ENCODE data around the gene ITGA2B.
A peak's percentile ranks its signal among the peaks of the same experiment; 100 is the strongest.

Gene ITGA2B

DNA sequence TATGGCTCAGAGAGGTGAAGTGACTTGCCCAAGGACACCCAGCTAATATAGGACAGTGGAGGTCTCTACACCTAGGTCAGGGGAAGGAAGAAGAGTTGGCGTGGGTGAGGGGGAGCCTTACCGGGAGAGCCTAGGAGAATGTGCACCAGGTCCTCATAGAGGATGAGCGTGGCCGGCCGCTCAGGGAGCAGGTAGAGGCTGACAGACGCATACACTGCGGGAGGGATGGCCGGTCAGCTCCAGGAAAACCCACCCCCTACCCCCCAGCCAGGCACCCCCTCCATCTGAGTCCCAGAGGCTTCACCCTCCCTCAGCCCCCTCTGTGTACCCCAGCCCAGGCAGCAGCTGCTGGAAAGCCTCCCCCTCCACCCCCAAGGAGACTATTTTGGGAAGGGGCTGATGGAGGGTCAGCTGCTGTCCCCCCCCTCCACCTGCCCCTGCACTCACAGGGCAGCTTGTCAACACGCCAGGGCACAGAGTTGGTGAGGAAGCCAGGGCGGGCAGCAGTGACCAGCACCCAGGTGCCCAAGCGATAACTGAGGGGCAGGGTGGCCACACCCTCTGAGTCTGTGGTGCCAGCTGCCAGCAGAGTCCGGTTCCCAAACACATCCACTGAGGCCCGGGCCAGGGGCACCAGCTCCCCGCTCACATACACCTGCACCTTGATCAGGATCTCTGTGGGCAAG lies 29.8 kb downstream of the ITGA2B start:
- Histone ChIP-seq H3K9me3 (ENCODE audit: control insufficient read depth, low read length) (no peaks in the 10 kb centered on the region), H3K27ac (ENCODE audit: low read depth, low read length, severe bottlenecking) (no peak overlapping the region), H3K36me3 (ENCODE audit: control insufficient read depth, insufficient read depth, low read length) (peaks cover 20% of the 10 kb centered on the region), H3K4me3 (ENCODE audit: extremely low read depth, insufficient read depth, low read length, poor library complexity, severe bottlenecking) (no peak overlapping the region), H3K4me1 (ENCODE audit: control insufficient read depth, insufficient read depth, low read length, poor library complexity, severe bottlenecking) (peaks cover 18% of the 10 kb centered on the region)
- WGBS, 2 experiments (ENCODE audit: insufficient coverage in 2 of 2): 91 to 100% methylated on average over 6 of the region's 14 CpGs

DNA sequence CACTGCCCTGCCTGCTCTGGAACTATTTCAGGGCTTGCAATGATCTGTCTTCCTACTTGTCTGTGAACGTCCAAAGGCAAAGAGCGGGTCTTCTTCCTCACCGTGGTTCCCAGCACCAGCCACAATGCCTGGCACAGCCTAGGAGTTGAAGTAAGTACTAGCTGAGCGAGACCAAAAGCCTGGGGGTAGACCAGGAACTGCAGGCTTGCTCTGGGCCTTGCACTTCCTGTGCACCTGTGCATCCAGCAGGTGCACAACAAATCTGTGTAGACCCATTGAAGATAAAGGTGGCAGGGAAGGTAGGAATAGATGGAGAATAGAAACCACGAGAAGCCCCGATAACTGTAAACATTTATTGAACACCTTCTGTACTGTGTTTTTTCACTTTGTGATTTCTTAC lies 30.4 kb downstream of the ITGA2B start:
- Histone ChIP-seq H3K27ac (ENCODE audit: low read depth, low read length, severe bottlenecking) (no peak overlapping the region), H3K4me1 (ENCODE audit: control insufficient read depth, insufficient read depth, low read length, poor library complexity, severe bottlenecking) (peaks cover 18% of the 10 kb centered on the region), H3K9me3 (ENCODE audit: control insufficient read depth, low read length) (no peaks in the 10 kb centered on the region), H3K4me3 (ENCODE audit: extremely low read depth, insufficient read depth, low read length, poor library complexity, severe bottlenecking) (no peak overlapping the region), H3K36me3 (ENCODE audit: control insufficient read depth, insufficient read depth, low read length) (peaks cover 20% of the 10 kb centered on the region)
- 93 to 96% methylated on average over 5 to 6 of the region's 6 CpGs for WGBS, 2 experiments (ENCODE audit: insufficient coverage in 2 of 2)

GRCh38 chr17:44358066-44358465 lies 31.4 kb downstream of the ITGA2B start:
- H3K36me3 ChIP-seq (ENCODE audit: control insufficient read depth, insufficient read depth, low read length): peaks cover 22% of the 10 kb centered on the region
- H3K27ac ChIP-seq (ENCODE audit: low read depth, low read length, severe bottlenecking): no peak overlapping the region
- 93 to 96% methylated on average over 9 of the region's 9 CpGs for WGBS, 2 experiments (ENCODE audit: insufficient coverage in 2 of 2)
- H3K4me3 ChIP-seq (ENCODE audit: extremely low read depth, insufficient read depth, low read length, poor library complexity, severe bottlenecking): no peak overlapping the region
- H3K9me3 ChIP-seq (ENCODE audit: control insufficient read depth, low read length): no peaks in the 10 kb centered on the region
- peaks cover 18% of the 10 kb centered on the region for H3K4me1 ChIP-seq (ENCODE audit: control insufficient read depth, insufficient read depth, low read length, poor library complexity, severe bottlenecking)

DNA sequence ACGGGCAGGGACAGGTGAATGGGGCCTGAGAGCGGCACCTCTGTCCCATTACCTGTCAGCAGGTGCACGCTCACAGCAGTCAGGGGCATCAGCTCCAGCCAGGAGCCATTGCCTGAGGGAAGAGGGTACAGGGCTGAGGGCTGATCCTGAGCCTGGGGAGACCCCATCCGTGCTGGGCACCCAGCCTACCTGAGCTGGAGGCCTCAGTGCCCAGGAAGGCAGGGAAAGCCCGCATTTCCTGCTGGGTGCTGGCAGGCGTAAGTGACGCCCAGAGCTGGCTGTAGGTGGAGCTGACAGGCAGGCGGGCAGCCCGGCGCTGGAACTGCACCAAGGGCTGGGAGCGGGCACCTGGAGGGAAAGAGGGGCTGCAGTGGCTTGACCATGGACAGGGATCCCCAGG lies 33.2 kb downstream of the ITGA2B start:
- WGBS, 2 experiments (ENCODE audit: insufficient coverage in 2 of 2): 93 to 98% methylated on average over 9 to 11 of the region's 11 CpGs
- Histone ChIP-seq H3K4me1 (ENCODE audit: control insufficient read depth, insufficient read depth, low read length, poor library complexity, severe bottlenecking) (peaks cover 6% of the 10 kb centered on the region), H3K4me3 (ENCODE audit: extremely low read depth, insufficient read depth, low read length, poor library complexity, severe bottlenecking) (no peak overlapping the region), H3K27ac (ENCODE audit: low read depth, low read length, severe bottlenecking) (no peak overlapping the region), H3K9me3 (ENCODE audit: control insufficient read depth, low read length) (no peaks in the 10 kb centered on the region), H3K36me3 (ENCODE audit: control insufficient read depth, insufficient read depth, low read length) (peaks cover 40% of the 10 kb centered on the region)

DNA sequence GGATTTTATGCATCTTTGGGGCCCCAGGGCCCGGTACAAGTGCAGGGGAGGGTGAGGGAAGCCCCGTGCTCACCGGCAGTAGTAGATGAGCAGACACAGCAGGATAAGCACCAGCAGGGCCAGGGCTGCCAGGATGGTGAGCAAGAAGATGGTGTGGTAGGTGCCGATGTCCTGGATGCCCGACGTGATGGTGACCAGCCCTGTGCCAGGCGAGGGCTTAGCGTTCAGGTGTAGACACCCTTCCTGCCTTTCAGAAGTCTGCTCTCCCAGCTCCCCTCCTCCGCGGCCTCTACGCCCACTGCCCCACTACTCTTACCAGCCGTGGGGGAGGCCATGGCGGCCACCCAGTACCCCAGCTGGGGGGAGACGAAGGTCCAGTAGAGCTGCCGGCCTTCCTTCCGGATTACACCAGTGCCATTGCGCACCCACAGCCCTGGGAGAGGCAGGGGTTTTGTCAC lies 33.8 kb downstream of the ITGA2B start:
- Histone ChIP-seq H3K36me3 (ENCODE audit: control insufficient read depth, insufficient read depth, low read length) (peaks cover 45% of the 10 kb centered on the region), H3K4me1 (ENCODE audit: control insufficient read depth, insufficient read depth, low read length, poor library complexity, severe bottlenecking) (peaks cover under 1% of the 10 kb centered on the region), H3K27ac (ENCODE audit: low read depth, low read length, severe bottlenecking) (no peak overlapping the region), H3K4me3 (ENCODE audit: extremely low read depth, insufficient read depth, low read length, poor library complexity, severe bottlenecking) (no peak overlapping the region), H3K9me3 (ENCODE audit: control insufficient read depth, low read length) (no peaks in the 10 kb centered on the region)
- 94 to 97% methylated on average over 14 to 16 of the region's 17 CpGs for whole genome bisulfite sequencing, 2 experiments (ENCODE audit: insufficient coverage in 2 of 2)

DNA sequence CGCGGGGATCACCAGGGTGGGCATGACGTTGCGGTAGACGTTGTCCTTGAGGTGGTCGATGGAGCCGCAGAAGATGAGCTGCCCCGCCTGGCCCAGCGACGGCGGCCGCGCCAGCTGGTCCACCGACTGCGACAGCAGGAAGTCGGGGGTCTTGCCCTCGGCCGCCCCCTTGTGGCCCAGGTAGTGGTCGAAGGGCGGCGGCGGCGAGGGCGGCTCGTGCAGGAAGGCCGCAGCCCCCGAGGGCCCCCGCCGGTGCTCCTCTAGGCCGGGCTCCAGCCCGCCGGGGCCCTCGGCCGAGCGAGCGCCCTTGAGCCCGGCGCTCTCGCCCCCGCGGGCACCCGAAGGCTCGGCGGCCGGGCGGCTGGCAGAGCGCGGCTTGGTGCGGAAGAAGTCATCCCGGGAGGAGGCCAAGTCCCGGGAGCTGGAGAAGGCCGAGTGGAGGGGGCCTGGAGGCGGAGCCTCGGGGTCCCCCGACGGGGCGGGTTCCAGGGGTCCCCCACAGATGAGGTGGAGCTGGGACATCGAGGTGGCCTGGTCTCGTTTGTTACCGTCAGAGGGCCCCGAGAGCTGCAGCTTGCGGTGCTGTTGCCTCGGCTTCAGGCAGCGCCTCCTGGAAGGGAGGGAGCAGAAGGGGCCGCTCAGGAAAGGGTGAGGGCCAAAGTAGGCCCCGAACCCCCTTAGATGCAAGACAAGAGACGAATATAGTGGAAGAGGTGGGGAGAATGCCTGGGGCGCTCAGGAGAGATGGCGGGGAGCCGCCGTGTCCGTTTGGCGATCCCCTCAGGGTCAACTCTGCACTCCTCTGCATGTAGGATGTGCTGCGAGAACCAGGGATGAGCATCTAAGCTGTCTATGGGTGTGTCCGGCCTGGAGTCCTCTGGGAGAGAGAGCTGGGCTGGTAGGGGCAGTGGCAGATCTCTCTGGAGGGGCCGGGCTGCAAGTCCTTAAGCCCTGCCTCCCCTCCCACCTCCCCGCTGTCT lies 34.6 kb downstream of the ITGA2B start:
- H3K4me3 ChIP-seq (ENCODE audit: extremely low read depth, insufficient read depth, low read length, poor library complexity, severe bottlenecking): no peak overlapping the region
- WGBS, 2 experiments (ENCODE audit: insufficient coverage in 2 of 2): 38 to 42% methylated on average over 66 to 74 of the region's 77 CpGs
- H3K27ac ChIP-seq (ENCODE audit: low read depth, low read length, severe bottlenecking): no peak overlapping the region
- no peaks in the 10 kb centered on the region for H3K4me1 ChIP-seq (ENCODE audit: control insufficient read depth, insufficient read depth, low read length, poor library complexity, severe bottlenecking)
- no peaks in the 10 kb centered on the region for H3K9me3 ChIP-seq (ENCODE audit: control insufficient read depth, low read length)
- H3K36me3 ChIP-seq (ENCODE audit: control insufficient read depth, insufficient read depth, low read length): peaks cover 49% of the 10 kb centered on the region

DNA sequence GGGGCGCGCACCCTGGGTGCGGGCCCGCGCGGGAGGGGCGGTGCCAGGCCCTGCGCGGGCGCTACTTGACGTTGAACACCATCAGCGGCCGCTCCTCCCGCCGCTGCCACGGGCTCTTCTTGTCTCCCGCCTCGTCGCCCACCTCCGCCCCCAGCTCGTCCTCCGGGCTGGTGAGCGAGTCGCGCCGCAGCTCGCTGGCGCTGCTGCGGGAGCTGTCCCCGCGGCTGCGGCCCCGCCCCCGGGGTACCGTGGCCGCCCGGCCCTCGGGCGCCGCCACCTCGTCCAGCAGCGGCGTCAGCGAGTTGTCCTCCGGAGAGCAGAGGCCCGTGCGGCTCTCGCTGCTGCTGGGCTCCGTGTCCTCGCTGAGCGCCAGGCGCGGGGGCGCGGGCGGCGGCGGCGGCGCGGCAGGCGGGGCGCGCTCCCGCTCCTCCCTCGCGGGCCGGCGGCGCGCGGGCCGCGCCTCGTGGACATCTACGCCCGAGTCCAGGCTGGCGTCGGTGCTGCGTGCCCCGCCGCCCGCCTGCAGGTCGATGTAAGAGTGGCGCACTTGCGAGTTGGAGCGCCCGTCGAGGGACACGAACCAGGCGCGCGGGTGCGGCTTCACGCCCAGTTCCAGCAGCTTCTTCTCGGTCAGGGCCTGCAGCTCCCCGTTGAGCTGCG lies 35.6 kb downstream of the ITGA2B start:
- Histone ChIP-seq H3K9me3 (ENCODE audit: control insufficient read depth, low read length) (no peaks in the 10 kb centered on the region), H3K4me1 (ENCODE audit: control insufficient read depth, insufficient read depth, low read length, poor library complexity, severe bottlenecking) (no peaks in the 10 kb centered on the region), H3K36me3 (ENCODE audit: control insufficient read depth, insufficient read depth, low read length) (peaks cover 50% of the 10 kb centered on the region), H3K4me3 (ENCODE audit: extremely low read depth, insufficient read depth, low read length, poor library complexity, severe bottlenecking) (peak overlapping the region; percentile 22), H3K27ac (ENCODE audit: low read depth, low read length, severe bottlenecking) (no peak overlapping the region)
- 15 to 22% methylated on average over 59 to 88 of the region's 98 CpGs for WGBS, 2 experiments (ENCODE audit: insufficient coverage in 2 of 2)

- no peaks in the 10 kb centered on the region for H3K4me1 ChIP-seq (ENCODE audit: control insufficient read depth, insufficient read depth, low read length, poor library complexity, severe bottlenecking)
- H3K9me3 ChIP-seq (ENCODE audit: control insufficient read depth, low read length): no peaks in the 10 kb centered on the region
- WGBS, 2 experiments (ENCODE audit: insufficient coverage in 2 of 2): 42 to 66% methylated on average over 9 to 19 of the region's 22 CpGs
- H3K27ac ChIP-seq (ENCODE audit: low read depth, low read length, severe bottlenecking): no peak overlapping the region
- H3K4me3 ChIP-seq (ENCODE audit: extremely low read depth, insufficient read depth, low read length, poor library complexity, severe bottlenecking): peak overlapping the region; percentile 22
- H3K36me3 ChIP-seq (ENCODE audit: control insufficient read depth, insufficient read depth, low read length): peaks cover 49% of the 10 kb centered on the region
Observed at GRCh38 chr17:44352828-44353671, 36.4 kb downstream of the ITGA2B start.

GRCh38 chr17:44351961-44352827 lies 37.3 kb downstream of the ITGA2B start:
- Histone ChIP-seq H3K4me3 (ENCODE audit: extremely low read depth, insufficient read depth, low read length, poor library complexity, severe bottlenecking) (no peak overlapping the region), H3K36me3 (ENCODE audit: control insufficient read depth, insufficient read depth, low read length) (peaks cover 46% of the 10 kb centered on the region), H3K9me3 (ENCODE audit: control insufficient read depth, low read length) (no peaks in the 10 kb centered on the region), H3K27ac (ENCODE audit: low read depth, low read length, severe bottlenecking) (no peak overlapping the region), H3K4me1 (ENCODE audit: control insufficient read depth, insufficient read depth, low read length, poor library complexity, severe bottlenecking) (no peaks in the 10 kb centered on the region)
- WGBS, 2 experiments (ENCODE audit: insufficient coverage in 2 of 2): 96 to 97% methylated on average over 33 to 36 of the region's 36 CpGs

Measured in mesodermal cell (in vitro differentiated cells).